ENCODE measurements around the gene STAT4.

Gene STAT4

DNA sequence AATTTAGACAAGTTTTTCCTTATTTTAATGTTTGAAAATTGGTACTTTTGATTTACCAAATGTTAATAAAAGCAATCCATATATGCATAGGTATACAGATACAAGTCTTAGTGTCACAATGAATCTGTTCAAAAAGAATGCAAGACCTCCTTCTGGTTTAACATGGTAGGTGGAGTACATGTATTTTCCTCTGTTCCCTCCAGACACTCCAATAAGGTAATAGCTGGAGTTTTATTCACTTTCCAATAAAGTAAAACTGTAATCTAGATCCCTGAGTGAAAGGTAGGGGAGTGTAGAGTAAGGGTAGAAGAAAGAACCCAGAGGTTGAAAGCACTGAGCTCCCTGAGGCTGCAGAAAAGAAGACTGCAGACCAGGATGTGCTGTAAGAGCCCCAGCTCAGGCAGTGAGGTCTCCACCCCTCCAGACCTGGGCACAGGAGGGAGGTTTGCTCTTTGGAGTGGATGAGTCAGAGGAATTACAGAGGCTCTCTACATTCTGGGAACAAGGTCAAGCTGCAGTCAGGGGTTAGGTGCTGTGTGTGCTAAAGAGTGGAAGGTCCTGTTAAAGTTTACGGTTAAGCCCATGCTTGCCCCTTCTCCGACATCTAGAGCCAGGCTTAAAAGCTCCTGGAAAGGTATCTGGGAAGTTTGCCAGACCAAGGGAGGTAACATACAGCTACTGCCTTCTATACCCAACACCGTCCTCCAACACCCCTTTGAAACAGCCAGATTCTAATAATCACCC, 109.2 kb downstream of the STAT4 start:
- DNase-seq (ENCODE audit: low read depth in 2 of 2): no peak

DNA sequence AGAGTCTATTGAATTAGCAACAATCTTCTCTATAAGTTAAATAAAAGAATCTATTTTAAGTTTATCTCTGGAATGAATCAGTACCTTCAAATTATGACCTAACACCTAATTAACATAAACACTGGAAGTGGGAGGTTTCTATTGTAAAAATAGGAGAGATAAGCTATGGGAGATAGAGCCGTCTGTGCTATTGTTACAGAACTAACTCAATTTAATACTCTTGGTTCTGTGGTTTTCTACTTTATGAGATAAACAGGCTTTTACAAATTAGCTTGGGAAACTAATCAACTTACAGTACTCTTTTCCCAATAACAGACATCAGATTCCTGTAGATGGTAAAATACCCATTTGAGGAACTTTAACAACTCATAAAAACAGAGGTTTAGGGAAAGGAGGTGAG, 111.2 kb downstream of the STAT4 start:
- DNase-seq (ENCODE audit: low read depth in 2 of 2): no peak

DNA sequence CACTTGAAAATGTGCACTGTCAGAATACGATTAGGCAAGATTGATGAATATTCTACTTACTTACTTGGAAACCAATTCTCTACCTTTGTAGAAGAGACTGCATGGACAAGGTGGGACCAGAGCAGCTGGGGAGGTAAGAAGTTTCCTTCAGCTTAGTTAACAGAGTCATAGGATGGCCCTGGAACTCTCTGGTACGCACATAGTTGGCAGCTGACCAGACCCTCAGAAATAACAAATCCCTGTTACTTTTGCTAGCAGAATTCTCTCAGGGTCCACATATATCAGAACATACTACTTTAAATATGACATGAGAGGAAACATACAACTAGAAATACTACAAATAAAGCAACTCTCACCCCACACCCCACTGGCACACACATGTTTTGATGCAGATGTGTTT, 112.1 kb downstream of the STAT4 start:
- DNase-seq (ENCODE audit: low read depth in 2 of 2): no peak

DNA sequence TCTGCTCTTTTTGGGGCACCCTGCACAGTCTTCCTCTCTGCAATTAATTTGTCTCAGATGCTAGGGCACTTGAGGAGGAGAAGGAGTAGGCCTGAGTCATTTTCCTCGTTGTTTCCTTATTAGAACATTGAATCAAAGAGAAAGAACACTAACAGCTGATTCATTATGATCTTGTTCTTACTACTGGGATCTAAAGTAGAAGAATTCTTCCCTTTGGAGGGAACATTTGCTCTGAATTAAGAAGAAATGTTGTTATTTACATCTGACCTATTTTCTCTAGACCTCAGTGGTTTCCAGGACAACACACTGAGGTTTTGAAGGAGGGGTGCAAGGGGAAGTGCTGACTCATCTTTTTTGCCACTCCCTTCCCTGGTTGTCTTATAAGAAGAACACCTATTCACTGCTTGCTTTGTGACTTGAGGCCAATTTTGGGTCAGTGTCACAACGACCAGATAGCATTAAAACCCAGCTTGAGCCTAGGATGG, 112.5 kb downstream of the STAT4 start:
- peak; percentile 60 to 65 for DNase-seq (ENCODE audit: low read depth in 2 of 2)

DNA sequence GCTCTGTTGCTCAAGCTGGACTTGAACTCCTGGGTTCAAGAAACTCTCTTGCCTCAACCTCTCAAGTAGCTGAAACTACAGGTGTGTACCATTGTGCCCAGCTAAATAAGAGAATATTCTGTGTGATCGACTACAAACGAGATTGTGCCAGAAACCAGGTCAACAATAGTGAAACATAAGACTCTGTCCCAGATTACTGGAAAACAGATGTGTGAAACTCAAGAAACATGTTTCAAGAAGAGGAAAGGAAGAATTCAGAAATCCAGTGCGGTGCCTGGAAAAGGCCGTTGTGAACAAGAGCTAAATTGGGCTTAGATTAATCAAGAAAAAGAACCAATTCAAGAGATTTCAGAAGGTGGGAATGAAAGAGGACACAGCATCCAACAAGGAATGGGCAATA, 113.4 kb downstream of the STAT4 start:
- no peak for DNase-seq (ENCODE audit: low read depth in 2 of 2)

DNA sequence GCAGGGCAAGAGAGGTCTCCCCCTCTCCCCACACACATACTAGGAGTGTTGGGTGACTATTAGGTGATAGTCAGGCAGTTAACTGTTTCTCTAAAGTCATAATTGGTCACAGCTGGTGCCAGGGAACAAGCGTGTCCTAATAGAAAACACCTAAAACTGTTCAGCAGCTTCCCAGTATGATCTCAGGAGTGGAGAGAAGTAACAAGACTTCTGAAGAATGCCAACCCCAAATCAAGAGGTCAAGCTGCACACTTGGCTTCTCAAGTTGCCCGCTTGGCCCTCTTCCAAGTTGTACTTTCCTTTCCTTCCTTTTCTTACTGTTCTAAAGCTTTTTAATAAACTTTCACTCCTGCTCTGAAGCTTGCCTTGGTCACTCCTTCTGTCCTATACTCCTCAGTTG, 114.4 kb downstream of the STAT4 start:
- no peak for DNase-seq (ENCODE audit: low read depth in 2 of 2)

DNA sequence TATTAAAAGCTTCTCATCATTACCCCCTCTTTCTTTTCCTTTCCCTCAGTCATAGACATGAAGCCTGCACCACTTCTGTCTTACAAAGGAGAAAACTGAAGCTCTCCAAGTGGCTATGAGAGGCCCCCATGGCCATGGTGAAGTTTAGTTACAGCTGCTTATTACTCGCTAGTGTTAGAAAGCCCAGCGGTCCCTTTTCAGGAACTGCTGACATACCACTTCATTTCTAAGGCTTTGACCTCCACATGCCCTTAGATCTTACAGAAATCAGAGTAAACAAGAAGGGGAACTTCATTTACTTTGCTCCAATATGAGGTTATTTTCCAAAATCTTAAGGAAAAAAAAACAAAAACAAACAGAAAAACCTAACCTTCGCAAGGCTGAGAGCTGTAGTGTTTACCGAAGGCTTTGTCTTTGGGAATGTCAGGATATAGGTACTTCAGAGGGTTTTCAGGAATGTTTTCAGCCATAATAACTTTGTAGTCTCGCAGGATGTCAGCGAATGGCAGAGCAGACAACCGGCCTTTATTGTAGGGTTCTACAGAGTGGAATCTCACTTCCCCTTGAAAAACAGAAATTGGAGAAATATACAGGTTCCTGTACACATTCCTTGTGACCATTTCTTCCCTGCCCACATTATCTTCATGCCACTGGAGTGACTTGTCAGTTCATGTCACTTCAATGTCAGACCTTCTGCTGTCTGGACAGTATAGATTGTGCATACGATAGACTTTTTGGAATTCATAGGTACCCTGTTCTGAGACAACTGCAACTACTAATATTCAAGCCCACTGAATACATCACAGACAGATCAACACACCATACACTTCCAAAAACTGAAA, 118.0 kb downstream of the STAT4 start:
- DNase-seq (ENCODE audit: low read depth in 2 of 2): no peak

DNA sequence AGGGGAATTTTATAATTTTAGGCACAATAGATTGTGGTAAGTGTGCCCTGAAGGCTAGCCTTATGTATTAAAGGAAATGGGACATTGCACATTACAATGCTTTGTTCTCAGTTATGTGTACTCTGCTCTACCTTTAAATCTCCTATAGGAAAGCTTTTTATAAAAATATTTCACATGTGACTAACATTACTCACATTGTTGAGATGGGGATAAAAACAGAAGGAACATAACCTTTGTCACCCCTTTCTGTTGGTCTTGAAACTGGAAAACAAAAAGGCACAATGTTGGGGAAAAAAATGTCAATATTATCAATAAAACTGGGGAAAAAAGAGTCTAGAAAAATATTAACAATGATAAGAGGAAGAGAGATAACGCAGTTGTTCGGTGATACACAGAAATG, 119.5 kb downstream of the STAT4 start:
- DNase-seq (ENCODE audit: low read depth in 2 of 2): no peak

DNA sequence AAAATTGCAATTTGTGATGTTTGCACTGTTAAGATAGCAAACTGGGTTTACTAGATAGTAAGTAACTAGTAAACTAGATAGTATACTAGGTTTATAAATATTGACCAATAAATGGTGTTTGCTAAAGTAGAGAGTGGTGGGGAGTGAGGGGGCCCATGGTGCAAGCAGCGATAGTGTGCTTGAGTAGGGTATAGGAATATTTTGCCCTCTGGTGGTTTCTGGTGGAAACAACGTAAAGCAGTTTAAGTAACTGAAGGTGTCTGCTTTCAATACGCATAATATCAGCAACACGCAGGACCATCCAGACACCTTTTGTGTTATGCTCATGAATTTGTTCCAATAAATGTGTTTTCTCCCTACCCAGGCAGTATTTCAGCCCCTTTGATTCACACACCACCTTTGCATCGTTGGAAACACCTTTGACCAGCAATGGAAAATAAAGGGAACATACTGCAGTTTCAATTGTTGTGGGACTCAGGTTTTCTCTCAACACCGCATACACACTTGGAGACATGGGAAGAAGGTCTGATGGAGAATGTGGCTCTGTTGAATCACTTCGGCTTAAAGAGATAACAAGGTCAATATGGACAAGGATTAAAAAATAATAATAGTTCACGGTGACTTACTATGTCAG, 120.2 kb downstream of the STAT4 start:
- DNase-seq (ENCODE audit: low read depth in 2 of 2): no peak

DNA sequence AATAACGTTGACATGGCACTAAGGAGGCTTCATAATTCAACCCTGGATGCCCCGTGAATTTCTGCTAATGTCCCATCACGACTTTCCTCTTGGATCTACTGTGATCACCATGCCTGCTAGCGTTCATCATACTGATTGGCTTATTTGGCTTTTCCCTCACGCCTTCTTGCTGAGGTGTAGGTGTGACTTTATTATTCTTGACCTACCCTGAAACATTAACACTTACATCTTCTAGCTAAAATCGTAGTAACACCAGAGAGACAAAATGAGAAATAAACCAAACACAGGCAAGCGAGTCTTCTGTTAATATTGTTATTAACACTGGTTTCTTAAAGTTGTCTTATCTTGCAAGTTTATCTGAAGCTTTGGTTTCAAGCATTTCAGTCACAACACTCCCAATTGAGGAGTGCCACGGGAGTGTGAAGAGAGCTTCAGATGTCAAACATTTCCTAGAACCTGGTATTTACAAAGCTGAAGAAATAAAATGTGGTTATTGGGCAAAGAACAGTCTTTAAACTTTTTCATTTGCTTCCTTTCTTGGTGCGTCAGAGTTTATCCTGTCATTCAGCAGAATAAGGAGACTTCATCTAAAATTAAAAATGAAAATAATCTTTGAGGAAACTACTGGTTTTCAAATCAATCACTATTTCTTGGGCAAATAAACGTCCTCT, 121.4 kb downstream of the STAT4 start:
- no peak for DNase-seq (ENCODE audit: low read depth in 2 of 2)

DNA sequence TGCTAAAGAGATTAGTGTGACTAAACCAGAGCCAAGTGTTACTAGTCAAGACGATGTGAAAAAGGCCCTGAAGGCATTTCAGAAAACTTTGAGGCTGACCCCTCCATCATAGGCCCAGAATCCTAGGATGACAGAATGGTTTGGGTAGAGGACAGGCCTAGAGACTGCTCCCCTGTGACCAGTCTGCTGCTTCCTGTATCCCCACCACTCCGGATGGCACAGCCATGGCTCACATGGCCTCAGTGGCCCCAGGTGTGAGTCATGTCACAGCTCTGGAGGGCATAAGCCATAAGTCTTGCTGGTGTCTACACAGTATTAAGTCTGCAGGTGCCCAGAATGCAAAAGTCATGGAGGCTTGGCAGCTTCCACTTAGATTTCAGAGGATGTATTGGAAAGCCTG, 124.4 kb downstream of the STAT4 start:
- DNase-seq (ENCODE audit: low read depth in 2 of 2): no peak

DNA sequence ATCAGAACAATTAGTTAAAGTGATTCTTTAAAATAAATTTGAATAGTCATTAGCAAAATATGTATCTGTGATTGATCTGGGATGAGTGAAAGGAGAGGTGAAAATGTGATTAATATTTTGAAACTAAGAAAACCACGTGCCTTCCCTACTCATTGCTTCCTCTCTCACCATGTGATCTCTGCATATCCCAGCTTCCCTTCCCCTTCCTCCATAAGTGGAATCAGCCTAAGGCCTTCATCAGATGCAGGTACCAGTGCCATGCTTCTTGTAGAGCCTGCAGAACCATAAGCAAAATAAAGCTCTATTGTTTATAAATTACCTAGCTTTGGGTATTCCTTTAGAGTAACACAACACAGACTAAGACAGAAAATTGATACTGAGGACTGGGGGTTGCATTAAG, 125.7 kb downstream of the STAT4 start:
- DNase-seq (ENCODE audit: low read depth in 2 of 2): no peak

DNA sequence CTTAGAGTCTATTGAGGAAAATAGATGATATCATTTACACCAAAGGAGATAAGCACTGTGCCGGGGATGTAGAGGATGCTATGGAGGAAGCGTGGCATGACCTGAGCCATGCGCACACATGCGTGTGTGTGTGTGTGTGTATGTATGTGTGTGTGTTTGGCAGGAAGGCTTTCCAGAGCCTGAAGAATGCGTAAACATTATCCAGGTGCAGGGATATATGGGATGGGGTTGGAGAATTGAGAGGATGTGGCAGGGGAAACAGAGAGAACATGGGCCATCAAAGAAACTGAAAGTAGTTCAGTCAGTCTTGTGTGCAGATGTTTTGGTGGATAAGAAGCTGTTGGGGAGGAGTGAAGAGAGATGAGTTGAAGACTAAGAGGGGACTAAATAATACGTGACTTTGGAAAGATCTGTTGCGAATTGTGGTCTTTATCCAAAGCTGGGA, 127.5 kb downstream of the STAT4 start:
- no peak for DNase-seq (ENCODE audit: low read depth in 2 of 2)

DNA sequence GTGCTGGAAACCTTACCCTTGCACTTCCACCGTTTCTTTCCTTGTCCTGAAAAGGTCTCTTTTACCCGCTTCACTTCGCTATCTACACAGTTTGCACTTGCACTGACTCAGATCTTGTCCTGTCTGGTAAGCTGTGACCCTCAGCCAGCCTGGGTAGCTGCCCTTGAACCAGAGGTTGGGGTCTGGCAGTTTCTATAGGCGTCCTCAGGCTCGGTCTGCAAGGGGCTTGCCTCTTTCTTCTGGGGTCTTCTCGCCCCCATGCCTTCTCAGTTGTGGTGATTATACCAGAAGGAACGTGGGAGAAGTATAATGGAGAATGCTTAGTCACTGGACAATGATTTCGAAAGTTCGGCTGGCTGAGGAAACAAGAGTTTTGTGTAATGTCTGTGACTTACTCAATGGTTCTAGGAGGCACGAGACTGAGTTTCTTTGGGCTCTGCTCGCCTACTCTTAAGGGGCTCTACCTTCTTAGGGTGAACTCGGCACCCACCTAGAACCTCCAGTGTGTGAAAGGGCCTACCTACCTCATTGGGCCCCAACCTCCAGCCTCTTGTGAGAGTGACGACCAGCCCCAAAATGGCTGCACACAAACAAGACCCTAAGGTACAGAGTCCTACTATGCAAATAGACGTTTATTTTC, 129.9 kb downstream of the STAT4 start:
- peak; percentile 56 for DNase-seq (ENCODE audit: low read depth in 2 of 2)

DNA sequence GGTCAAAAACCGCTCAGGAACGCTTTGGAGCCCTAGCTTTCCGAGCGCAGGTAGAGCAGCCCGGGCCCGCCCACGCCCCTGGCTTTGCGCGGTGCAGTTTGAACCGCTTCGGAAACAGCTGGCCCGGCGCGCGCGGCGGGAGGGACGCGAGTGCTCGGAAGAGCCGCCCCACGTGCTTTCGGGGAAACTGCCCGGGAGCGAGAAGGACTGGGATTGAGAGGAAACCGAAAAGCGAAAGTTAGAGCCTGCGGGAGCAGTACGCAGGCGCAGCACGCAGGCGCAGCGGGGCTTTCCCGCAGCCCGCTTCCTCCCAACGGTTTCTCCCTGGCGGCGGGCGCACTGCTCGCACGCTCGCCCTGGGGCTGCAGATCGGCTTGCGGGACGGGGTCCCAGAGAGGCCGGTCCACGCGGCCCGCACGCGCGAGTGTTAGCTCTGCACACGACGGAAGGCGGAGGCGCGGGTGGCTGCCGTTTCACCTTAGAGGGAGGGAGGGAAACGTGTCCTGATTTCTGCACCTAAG, 130.5 kb downstream of the STAT4 start:
- DNase-seq (ENCODE audit: low read depth in 2 of 2): peak; percentile 91

DNA sequence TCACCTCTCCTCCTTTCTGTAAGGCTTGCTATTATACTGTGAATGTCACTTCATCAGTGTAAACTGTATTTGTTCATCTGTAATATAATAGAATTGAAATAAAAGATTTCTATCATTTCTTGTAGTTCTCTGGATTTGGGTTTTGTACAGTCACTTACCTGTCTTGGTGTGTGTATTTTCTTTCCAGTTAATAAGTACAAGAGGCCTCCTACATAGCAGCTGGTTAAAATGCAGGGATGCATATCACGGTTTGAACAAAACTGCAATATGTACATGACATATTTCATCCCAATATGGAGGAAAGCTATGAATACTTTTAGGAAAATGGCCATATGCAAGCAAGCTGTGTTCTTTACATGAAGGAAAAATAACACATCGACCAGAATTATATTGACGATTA, 131.4 kb downstream of the STAT4 start:
- DNase-seq (ENCODE audit: low read depth in 2 of 2): no peak

DNA sequence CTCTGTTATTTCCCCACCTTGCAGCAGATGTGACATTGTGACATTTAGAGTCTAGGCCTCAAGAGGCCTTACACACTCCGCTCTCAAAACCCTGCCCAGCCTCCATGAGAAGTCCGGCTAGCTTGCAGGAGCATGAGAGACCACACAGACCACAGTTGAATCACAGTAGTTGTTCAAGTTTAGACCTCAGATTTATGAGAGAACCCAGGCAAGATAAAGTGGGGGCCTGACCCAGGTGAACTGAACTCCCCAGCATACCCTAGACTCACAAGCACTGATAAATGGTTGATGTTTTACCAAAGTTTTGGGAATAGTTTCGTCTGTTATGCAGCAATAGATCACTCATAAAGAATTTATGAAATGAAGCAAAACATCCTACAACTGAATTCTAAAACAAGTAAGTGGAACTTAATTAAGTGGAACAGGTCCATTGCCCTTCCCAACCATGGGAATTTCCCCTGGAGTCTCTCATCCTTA, 132.1 kb downstream of the STAT4 start:
- DNase-seq (ENCODE audit: low read depth in 2 of 2): no peak

DNA sequence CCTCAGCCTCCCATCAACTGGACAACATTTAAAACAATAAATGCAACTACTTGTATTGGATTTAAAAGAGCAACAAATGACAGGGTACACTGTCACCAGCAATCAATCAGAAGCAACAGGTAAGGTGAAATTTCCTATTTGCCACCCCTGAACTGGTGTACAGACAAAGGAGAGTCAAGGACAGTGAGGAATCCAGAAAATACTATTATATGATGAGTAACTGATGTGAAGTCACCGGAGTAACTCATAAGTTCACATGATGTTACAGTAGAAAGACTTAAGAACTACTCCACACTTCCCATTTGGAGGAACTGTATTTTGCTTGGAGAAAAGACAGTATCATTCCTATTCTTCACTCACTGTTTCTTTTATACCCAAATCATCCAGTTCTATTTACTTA, 132.7 kb downstream of the STAT4 start:
- DNase-seq (ENCODE audit: low read depth in 2 of 2): no peak

DNA sequence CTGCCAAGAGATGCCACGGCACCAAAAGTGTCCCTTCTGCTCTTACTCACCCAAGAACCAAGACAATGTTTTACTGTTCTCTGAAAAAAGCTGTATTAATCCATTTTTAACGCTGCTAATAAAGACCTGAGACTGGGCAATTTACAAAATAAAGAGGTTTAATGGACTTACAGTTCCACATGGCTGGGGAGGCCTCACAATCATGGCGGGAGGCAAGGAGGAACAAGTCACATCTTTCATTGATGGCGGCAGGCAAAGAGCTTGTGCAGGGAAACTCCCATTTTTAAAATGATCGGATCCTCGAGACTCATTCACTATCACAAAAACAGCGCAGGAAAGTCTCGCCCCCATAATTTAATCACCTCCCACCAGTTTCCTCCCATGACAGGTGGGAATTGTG, 135.0 kb downstream of the STAT4 start:
- no peak for DNase-seq (ENCODE audit: low read depth in 2 of 2)

DNA sequence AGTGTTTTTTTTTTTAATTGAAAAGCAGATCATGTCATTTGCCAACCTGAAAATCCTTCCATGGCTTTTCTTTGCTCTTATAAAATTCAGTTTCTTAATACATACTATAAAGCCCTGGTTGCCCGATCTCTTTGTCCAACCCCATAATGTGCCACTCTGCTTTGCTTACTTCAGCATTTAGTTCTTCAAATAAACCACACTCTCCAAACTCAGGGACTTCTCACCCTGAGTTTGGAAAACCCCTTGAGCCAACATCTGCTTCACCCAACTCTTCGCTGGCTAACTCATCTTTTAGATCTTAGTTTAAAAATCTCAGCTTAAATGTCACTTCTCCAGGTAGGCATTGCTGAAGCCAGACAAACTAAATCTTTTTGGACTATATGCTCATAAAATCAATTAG, 135.6 kb downstream of the STAT4 start:
- no peak for DNase-seq (ENCODE audit: low read depth in 2 of 2)

DNA sequence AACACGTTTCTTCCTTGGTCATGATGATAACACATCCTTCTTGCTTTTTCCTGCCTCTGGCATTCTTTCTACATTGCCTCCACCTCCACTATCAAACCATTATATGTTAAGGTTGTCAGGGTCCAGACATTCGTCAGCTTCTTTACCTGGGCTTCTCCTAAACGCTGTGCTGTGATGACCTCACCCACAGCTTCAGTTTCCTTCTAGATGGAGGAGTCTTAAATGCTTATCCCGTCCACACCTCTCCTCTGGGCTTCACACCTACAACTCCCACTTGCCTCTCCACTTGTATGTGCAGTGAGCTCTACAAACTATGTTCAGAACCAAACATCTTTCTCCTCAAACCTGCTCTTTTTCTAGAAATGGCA, 136.2 kb downstream of the STAT4 start:
- DNase-seq (ENCODE audit: low read depth in 2 of 2): no peak
